GM15510 (cell line): ENCODE data around the gene JCAD.

Experiments used
- POLR2A ChIP-seq: IDR thresholded peaks from 3 replicates; pipeline ENCODE4 v1.6.1; 2011; ENCODE audit warnings: borderline replicate concordance; ENCODE audit not compliant: insufficient read length; ENCODE audit errors: extremely low read depth

JCAD gene

DNA sequence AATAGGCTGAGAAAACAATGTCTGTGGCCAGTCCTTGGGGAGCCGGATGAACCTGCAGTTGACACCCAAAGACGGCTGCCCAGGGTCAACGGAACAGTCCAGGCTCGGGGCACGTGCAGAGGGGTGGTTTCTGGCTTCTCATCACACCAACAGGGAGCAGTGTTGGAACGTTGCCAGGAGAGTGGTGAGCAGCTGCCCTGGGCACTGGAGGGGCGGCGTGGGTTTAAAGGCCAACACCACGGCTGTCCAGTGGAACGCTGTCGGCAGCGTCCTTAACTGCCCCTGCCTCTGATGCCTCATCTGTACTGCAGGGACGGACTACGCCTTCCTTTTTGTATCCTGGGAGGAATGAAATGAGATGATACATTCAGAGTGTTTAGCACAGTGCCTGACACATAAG is 19.8 kb downstream of the JCAD start:
- no peak for TF ChIP-seq POLR2A

GRCh38 chr10:30038781-30039536 is 20.4 kb downstream of the JCAD start:
- no peak for TF ChIP-seq POLR2A

DNA sequence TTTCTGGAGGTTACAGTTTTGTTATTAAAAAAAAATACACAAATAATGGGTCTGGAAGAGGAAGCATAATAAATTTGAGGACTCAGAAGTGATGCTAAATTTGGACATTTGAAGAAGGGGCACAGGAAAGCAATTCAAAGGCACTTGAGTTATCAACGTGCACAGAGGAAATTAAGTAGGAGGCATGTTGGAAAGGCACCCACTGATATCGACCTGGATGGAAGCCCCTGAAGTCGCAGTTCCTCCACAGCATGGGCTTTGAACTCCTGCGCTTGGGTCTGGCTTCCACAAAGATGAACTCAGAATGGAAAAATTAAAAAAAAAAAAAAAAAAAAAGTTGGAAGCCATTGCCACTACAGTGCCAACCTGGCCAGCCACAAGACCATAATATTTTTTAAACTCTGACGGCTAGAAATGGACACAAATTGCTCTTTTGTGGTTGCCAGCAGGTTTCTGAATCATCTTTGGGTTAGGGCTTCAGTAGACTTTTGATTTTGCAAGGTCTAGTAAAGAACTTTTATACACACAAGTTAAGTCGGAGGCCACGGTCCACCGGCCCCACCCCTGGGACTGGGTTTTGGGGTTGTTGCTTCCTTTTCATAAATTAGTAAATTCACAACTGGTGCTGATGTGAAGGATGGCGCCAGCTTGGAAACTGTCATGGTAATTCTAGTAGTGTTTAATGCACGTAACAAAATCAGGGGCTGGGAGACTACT is 21.6 kb downstream of the JCAD start:
- TF ChIP-seq POLR2A, result no peak

DNA sequence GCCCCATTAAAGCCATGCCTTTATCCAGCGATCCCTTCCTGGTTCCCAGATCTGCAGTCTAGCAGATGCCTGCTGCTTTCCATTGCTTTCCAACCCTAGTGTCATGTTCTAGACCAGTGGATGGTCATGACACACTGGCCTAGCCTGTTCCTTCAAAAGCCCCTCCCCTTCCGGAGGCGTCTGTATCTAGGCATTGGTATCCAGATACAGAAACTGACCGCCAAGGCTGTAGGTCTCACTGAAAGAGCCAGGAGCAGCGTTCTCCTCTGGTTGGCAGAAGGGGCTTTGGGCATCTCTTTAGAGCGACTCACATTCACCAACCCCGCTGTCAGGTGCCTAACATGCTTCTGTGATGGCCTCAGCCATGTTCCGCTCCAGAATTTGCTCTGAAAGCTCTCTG is 22.6 kb downstream of the JCAD start:
- no peak for TF ChIP-seq POLR2A

GRCh38 chr10:30036341-30036740 is 23.0 kb downstream of the JCAD start:
- no peak for TF ChIP-seq POLR2A

DNA sequence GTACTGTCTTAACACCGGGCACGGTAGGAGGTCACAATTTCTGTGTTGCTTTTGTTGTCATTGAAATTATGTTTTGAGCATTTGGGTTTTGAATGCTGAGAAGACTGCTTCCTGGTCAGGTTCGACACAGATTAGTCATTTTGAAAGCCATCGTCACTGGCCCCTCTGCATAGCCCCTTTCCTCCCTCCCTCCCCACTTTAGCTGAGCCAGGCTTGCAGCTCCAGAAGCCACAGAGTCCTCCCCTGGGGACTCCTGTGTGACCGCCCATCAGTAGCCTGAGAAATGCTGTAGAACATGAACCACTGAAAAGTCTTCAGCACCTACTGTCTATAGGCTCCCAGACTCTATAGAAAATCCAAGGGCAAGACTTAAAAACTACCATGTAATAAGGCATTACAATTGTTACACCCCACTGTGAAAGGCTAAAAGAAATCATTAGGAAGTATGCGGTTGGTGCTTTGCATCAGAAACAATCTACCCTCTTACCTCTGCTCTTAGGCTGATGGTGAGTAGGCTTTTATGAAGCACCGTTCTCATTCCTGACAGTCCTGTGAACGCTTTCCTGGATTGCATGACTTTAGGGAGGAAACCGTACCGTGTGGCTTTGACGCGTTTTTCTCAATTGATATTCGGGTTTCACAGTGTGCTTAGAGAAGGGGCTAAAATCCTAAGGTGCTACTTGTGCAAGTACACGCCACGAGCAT is 24.8 kb downstream of the JCAD start:
- no peak for TF ChIP-seq POLR2A

- TF ChIP-seq POLR2A, result no peak
These were observed 27.3 kb downstream of the JCAD start for GRCh38 chr10:30032125-30032524.

DNA sequence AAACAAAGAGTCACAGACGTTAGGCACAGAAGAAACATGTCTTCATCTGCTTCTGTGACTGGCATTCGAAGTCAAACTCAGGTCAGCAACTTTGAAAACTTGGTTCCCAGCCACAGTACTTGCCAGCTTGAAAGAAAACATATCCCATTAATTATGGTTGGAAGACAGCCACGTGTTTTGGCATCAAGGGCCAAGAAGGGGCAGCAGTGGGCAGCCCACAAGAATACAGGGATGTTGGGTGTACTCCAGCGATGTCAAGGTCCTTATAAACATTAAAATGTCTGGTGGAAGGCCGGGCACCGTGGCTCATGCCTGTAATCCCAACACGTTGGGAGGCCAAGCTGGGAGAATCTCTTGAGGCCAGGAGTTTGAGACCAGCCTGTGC is 29.5 kb downstream of the JCAD start:
- no peak for TF ChIP-seq POLR2A

DNA sequence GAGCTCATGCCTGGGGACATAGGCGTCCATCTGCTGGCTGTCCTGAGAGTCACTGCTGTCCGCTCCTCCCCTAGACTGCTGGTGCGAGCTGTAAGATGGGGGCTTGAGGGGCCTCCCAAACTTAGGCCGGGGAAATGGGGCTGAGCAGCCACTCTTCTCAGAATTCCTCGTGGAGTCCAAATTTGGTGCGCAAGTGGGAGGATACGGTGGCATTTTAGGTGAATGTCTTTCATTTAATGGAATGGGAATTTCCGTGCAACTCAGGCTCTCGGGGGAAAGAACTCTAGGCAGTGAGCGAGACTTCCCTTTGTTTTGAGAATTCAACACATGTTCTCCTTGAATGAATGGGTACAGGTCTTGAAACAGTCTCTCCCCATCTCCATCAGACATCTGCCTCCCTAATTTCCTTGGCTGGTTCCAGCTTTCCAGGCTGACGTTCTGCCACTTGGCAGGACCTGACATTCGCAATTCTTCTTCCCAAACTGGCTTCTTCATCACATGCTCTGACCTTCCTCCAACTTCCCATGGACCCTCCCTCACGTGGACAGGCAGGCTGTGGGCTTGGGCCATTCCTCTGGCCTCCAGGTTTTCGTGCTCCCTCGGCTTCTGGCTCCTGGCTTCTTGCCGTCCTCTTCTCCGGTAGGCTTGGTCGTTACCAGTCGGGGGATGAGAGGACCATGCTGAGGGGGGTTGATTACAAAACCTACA is 30.1 kb downstream of the JCAD start:
- TF ChIP-seq POLR2A, result no peak

GRCh38 chr10:30028738-30029030 is 30.7 kb downstream of the JCAD start:
- no peak for TF ChIP-seq POLR2A

- TF ChIP-seq POLR2A, result no peak
These were observed 31.2 kb downstream of the JCAD start for GRCh38 chr10:30028006-30028737.

DNA sequence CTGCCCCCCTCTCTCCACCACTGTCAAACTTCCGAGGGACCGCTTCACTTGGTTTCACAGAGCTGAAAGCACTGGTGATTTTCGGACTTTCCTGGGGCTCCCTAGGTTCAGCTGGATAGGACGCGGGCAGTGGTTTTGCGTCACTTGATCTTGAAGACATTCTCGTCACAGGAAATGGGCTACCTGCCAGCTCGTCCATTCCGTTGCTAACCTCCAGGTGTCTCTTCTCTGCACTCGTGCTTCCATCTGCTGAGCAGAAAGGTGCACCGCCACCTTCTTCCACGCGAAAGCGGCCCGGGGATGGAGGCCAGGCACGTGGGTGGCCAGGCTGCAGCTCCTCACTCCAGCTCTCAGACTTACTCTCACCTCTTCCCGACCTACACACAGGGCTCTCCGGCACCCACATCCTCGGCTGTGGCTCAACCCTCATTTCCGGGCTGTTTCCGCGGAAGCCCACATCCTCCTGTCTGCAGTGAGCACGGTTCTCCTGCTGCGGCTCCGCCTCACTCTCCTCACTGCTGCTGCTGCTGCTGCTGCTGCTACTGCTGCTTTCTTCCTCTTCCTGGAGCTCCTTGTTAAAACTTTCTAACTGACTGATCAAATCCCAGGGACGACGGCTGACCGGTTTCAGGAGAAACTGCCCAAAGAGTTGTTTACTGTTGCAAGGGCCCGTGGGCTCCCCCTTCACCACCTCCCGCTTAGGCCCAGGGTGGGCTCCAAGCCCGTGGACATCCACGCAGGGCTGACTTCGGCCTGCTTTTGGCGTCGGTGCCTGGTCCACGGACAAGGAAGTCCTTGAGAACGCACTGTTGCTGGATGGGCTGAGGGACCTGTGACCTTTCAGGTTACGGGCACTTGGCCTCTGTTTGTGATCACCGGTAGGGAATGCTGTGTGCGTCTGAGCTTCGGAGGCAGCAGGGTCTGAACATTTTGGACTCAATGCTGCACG is 32.1 kb downstream of the JCAD start:
- no peak for TF ChIP-seq POLR2A

DNA sequence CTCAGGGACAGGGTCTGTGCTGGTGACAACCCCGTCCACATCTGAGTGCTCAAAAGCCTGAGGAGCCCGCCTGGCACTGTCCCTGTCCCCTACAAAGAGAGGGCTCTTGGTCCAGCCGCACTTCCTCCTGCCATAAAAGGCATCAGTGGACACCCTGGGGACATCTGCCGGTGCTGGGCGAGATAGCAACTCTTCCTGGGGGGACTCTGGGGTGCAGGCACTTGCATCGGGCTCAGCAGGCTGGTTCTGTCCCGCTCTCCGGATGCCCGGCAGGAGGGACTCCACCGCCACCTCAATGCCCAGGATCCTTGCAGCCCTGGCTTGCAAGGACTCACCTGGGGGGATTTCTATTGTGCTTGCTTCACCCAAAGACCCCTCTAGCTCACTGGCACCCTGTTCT is 32.8 kb downstream of the JCAD start:
- TF ChIP-seq POLR2A, result no peak

GRCh38 chr10:30026080-30026479 is 33.3 kb downstream of the JCAD start:
- TF ChIP-seq POLR2A, result no peak

GRCh38 chr10:30022590-30022989 is 36.8 kb downstream of the JCAD start:
- no peak for TF ChIP-seq POLR2A
